Dermis microvascular lymphatic vessel endothelial cell (primary cell): Measurements from ENCODE around the gene ZNF385C. TPM values are rescaled to one million over a fixed set of nuclear protein-coding genes. Genes with fewer than 3 reads are reported as not detected.
"Not testable (repeated sequence)": the region's sequence is repeated elsewhere in the genome, so short reads cannot be mapped to it uniquely, and the experiment has no call there.

Experiments used
- DNase-seq, 2 donors: peaks; one replicate each; pipeline versions ENCODE4 v3.0.0 to v3.0.0-alpha.2; 2010; ENCODE audit warnings: low read depth in 2 of 2
- total RNA-seq: library from RNA; depleted of rRNA; stranded (reverse); fragments of >200 nt; gene quantifications from 2 replicates; pipeline ENCODE4 v1.2.1, GENCODE V29; 2014

Gene ZNF385C
- total RNA-seq, 1 donor from 2014 or later, result under 0.01 TPM

DNA sequence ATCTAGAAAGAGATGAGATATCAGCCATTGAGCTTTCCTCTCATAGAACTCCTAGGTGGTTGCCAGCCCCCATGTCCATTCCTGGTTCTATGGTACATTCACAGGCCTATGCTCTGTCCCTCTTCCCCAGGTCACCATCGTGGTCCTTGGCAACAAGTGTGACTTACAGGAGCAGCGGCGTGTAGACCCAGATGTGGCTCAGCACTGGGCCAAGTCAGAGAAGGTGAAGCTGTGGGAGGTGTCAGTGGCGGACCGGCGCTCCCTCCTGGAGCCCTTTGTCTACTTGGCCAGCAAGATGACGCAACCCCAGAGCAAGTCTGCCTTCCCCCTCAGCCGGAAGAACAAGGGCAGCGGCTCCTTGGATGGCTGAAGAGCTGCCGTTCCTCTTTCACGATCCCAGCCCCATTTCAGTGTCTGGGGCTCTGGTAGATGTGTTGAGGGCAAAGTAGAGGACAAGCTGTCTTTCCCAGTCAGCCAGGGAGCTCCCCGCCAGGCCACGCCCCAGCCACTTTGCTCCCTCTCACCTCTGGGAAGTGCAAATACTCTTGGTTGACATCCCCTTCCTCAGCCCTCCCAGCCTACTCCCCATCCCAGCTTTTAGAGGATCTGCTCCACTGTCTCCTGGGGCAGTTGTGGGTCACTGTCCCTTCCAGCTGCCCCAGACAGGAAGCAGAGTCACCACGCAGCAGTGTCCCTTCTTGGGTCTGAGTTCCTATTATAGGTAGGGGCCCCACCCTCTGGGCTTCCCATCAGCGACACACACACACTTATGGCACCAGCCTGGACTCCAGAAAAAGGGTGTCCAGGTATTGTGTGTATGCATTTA lies 74.5 kb downstream of the ZNF385C start:
- DNase-seq, result no peak

DNA sequence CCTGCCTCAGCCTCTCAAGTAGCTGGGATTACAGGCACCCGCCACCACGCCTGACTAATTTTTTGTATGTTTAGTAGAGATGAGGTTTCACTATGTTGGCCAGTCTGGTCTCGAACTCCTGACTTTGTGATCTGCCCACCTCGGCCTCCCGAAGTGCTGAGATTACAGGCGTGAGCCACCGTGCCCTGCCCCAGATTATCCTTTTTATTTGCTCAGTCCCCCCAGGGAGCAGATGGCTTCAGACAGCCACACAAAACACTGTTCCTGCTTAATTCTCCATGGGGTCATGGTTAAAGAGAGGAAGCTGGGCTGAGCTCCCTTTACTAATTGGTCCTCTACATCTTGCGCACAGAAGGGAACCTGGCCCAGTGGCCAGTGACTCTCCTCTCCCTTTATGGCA lies 77.4 kb downstream of the ZNF385C start:
- not testable (repeated sequence) for DNase-seq

- peak; percentile 65 to 94 for DNase-seq
These were observed 78.5 kb downstream of the ZNF385C start, which contains the start of gene NKIRAS2 for GRCh38 chr17:42019509-42020404. TSS of gene NKIRAS2 (plus strand) at chr17:42020090. CDS start at chr17:42021578, 1,488 bp downstream.

DNA sequence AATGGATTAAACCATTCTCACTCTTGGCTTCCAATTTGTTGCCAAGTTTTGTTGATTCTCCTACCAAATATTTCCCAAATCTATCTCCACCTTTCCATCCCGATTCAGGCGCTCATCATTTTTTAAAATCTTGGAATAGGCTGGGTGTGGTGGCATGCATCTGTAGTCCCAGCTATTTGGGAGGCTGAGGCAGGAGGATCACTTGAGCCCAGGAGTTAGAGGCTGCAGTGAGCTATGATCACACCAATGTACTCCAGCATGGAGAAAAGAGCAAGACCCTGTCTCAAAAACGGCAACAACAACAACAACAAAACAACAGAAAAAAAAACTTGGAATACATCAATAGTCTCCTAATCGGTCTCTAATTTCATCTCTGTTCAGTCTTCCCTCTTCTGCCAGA lies 79.3 kb downstream of the ZNF385C start:
- DNase-seq, result no peak

DNA sequence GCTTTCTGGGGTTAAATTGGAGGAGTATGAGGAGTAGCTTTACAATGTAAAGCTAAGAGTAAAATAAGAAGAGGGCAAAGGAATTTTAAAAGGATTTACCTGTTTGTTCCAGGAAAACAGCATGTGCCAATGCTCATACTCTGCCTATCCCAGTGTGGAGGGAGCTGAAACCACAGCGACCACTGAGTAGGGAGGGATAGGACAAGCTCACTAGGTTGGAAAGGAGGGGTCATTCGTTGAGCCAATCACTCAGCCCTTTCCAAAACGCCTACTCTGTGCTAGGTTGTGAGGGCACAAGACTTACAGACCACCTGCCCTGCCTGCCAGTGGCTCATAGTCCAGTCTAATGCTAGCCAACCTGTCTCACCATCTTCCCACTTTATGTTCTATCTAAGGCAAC lies 79.9 kb downstream of the ZNF385C start:
- no peak for DNase-seq

- no peak for DNase-seq
These were observed 80.4 kb downstream of the ZNF385C start for GRCh38 chr17:42017866-42018200.

DNA sequence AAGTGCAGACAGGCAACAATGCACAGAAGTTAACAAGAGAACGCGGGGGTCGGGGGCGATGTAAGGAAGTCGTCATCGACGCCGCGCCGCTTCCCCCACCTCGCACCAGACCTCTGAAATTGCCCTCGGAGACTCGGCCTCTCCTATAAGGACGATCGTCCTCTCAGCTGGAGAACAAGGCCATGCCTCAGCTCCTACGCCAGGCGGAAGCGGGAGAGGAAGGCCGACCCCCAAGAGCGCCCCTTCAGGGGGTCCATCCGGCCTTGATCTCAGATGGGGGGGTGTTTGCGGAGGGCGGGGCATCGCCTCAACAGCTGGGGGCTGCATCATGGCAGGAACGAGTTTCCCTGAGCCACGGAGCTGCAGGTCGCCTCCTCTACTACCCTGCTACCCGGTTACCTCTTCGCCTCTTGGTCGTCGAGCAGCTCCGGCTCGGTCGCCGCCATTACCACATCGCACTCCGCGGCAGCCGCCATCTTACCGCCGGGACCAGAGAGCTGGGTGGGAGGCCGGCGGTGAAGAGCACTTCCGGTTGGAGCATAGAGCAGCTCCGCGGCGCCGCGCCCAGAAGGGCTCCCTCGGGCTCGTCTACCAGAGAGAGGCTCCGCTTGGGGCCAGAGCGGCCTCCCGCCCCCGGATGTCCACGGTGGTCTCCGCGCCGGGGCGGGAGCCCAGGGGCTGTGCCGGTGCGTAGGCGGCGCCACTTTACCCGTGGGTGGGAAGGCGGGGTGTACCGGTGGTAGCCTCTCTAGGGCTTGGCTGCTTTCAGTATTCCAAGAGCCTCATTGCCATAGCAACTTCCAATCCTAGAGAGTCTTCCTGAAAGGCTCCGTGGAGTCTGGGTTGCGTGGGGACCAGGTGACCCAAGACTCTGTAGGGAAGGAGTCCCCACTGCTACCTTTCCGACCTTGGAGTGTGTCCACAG lies 81.1 kb downstream of the ZNF385C start, which contains the start of gene DNAJC7:
Gene DNAJC7 (minus strand): TSS at position 499 of the 925 bp plus-strand sequence. CDS start 23 bp downstream, at position 476.
- peak; percentile 78 to 93 for DNase-seq

DNA sequence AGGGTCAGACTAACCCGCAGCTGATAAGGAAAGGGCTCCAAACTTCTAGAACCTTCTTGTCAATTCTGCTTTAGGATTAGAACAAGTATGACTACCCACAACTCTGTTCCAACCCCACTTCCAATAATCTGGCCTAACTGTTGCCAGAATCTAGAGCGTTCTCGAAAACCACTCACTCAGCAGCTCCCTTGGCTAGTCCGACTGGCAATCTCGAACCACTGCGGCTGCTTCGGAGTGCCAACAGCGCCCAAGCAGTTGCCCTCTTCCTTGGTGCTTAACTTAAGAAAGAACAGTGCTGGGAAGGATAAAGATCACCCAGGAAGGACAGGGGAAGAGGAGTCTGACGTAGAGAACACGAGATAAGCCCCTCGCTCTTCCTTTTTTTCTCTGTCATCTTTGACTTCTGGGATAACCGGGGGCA lies 81.9 kb downstream of the ZNF385C start:
- peak in 1 of 2 donors; percentile 17 for DNase-seq

- DNase-seq, result not testable (repeated sequence)
These were observed 84.5 kb downstream of the ZNF385C start for GRCh38 chr17:42013740-42014139.

GRCh38 chr17:42012363-42012762 lies 85.9 kb downstream of the ZNF385C start:
- not testable (repeated sequence) for DNase-seq

DNA sequence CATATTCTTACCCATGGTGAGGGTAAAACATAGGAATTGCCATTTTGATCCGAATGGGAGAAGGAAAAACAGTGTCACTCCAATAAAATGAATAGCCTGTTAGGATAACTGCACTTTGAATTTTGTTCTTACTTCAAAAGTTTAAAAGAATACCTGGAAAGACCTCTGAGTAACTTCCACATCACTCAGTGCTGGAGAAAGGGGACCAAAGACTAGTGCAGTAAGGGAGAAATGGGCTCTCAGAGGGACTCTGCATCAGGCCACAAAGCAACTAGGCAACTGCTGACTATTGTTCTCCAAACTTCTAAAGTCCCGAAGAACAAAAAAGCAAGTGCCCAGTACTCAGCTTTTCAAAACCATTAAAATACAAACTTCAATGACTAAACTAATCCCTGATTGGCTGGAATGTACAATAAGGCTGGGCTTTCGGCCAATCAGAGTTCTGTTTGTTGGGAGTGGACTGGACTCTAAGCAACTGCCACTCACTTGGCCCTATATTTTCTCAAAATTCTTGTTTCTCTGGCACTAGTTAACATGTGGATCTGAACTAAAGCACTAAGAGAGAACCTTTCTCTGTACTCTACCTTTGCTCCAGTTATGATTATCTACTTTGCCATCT lies 87.3 kb downstream of the ZNF385C start:
- DNase-seq, result peak in 1 of 2 donors; percentile 35

DNA sequence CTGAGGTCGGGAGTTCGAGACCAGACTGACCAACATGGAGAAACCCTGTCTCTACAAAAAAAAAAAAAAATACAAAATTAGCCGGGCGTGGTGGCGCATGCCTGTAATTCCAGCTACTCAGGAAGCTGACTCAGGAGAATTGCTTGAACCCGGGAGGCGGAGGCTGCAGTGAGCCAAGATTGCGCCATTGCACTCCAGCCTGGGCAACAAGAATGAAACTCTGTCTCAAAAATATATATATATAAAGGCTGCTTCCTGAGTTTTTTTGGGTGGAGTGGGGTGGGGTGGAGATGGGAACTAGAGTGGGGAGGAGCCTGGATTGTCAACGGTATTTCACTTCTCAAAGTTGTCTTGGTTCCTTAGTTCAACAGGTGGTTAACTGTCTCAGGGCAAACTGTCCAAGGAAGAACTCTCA lies 88.0 kb downstream of the ZNF385C start:
- peak in 1 of 2 donors; percentile 24 for DNase-seq

GRCh38 chr17:42009170-42009569 lies 89.1 kb downstream of the ZNF385C start:
- DNase-seq, result no peak

DNA sequence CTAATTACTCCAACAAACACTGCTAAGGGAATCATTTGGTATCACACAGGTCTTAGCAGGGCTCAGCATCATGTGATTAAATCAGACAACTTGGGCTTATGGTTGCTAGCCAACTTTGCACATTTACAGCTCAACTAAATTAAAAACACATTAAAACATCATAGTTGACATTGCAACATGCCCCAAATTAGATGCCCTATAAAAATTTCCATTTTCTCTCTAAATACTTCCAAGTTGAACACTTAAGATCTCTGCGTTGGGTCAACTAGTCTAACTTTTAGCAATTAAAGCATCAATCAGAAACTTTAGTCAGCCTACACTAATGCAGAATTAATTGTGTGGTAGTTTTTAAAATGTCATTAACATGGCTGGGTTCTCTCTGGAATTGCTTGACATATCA lies 93.1 kb downstream of the ZNF385C start:
- DNase-seq, result no peak

- DNase-seq, result no peak
These were observed 95.4 kb downstream of the ZNF385C start for GRCh38 chr17:42002792-42003301.

DNA sequence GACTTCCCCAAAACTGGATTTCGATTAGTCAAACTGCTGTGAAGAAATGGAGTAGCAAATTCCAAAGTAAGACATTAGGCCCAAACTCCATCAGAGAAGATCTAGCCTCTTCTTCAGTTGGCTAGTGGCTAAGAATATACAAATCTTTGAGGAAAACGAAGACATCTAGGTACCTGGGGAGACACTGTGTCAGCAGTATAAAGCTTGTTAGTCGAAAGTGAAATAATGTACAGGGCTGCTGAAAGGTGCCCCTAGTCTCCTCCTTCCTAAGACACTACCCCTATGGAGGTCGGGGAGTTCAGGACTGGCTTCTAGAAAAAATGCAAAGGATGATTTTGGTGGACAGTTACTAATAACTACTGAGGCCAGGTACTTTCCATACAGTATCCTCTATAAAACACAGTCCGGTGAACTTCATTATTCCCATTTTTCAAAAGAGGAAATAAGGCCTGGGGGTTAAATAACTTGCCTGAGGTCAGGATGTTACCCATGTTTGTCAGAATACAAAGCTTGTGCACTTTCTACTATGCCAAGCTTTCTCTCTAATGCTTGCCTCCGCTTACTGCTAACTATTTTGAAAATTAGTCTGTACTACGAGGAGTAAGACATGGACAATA lies 96.0 kb downstream of the ZNF385C start:
- peak; percentile 39 to 54 for DNase-seq

GRCh38 chr17:42001729-42002128 lies 96.5 kb downstream of the ZNF385C start:
- no peak for DNase-seq

- no peak for DNase-seq
These were observed 97.7 kb downstream of the ZNF385C start for GRCh38 chr17:42000413-42001133.

DNA sequence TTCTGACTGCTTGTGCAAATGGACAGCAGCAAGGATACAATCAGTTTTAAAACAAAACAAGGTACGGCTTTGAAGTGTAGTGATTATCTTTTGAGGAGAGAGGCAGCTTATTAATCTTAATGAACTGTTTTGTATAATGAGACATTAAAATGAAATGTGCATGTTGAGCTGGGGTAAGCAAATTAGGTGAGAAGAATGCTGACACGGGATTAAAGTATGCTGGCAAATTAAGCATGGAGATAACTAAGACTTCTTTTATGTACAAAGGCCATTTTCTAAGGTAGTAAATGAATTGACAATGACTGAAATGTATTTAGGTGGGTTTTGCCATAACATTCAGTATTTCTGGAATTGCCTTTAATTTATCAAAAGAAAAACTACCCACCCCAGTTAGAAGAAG lies 99.8 kb downstream of the ZNF385C start:
- DNase-seq, result no peak
